ENCODE measurements around the gene TPO.
"Not testable (repeated sequence)": the region's sequence is repeated elsewhere in the genome, so short reads cannot be mapped to it uniquely, and the experiment has no call there.

Gene TPO

DNA sequence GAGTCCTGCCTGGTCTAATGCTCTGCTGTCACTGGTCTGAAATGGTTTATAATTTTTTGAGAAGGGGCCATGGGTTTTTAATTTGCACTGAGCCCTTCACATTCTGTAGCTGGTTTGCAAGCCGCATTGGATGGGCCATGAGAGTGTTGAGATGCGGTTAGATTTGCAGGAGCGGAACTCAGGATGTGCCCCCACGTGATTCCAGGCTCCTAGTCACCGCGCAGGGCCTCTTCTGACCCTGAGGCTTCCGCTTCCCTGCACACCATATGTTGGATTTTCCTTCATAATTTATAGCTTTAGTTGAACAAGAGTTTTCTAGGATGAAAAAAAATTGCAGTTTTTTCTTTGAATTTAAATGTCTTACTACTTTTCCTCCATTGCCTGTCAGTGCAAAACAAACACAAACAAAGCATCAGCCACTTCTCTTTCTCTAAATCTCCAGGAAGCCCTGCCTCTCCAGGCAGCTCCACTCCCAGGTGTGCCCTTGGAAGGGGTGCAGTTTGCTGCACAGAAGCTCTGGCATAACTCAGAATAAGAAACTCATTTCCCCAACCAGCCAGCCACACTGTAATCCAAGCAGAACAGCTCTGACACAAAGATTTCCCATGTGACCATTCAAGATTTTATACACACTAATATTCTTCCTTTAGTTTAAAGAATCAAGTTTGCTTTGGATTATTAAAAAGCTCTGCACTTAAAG, 18.4 kb upstream of the TPO start:
- H3K9me3 Mint-ChIP-seq, result peaks cover 9% of the 10 kb centered on the region
- peaks cover 10% of the 10 kb centered on the region for H3K4me1 Mint-ChIP-seq
- ATAC-seq, result no peak
- no peak overlapping the region for H3K4me3 Mint-ChIP-seq
- H3K27ac Mint-ChIP-seq, result no peak overlapping the region
- peaks cover 16% of the 10 kb centered on the region for H3K27me3 Mint-ChIP-seq
- no peaks in the 10 kb centered on the region for H3K36me3 Mint-ChIP-seq

- Mint-ChIP-seq H3K9me3 (peaks cover 12% of the 10 kb centered on the region), H3K36me3 (no peaks in the 10 kb centered on the region), H3K4me1 (peaks cover 10% of the 10 kb centered on the region), H3K4me3 (no peak overlapping the region), H3K27me3 (peaks cover 11% of the 10 kb centered on the region), H3K27ac (no peak overlapping the region)
- ATAC-seq, result no peak
These were observed 15.9 kb upstream of the TPO start for GRCh38 chr2:1397350-1397749.

DNA sequence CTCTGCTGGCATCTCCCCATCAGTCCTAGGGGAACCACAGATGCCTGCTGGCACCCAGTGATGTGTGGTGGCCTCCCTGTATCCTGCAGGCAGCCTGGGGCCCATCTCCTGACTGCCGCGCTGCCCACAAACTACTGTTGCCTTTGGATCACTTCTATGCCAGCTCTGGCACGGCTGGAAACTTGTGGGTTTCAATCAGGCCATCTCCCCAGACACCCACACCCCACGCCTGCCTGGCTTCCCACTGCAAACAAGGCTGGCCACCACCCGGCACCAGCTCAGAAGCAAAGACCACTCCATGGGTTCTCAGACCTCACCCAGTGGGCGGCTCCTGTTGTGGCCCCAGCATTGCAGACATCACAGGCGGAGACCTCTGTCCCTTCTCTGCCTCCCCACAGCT, 15.1 kb upstream of the TPO start:
- peaks cover 10% of the 10 kb centered on the region for H3K4me1 Mint-ChIP-seq
- H3K36me3 Mint-ChIP-seq, result no peaks in the 10 kb centered on the region
- no peak overlapping the region for H3K27ac Mint-ChIP-seq
- peaks cover 3% of the 10 kb centered on the region for H3K27me3 Mint-ChIP-seq
- ATAC-seq, result no peak
- H3K9me3 Mint-ChIP-seq, result peaks cover 13% of the 10 kb centered on the region
- H3K4me3 Mint-ChIP-seq, result no peak overlapping the region

GRCh38 chr2:1400943-1401735, 12.1 kb upstream of the TPO start:
- Mint-ChIP-seq H3K4me3 (no peak overlapping the region), H3K9me3 (peaks cover 18% of the 10 kb centered on the region), H3K4me1 (peaks cover 10% of the 10 kb centered on the region), H3K36me3 (no peaks in the 10 kb centered on the region), H3K27ac (no peak overlapping the region), H3K27me3 (no peaks in the 10 kb centered on the region)
- peak; percentile 53 for ATAC-seq

- Mint-ChIP-seq H3K36me3 (no peaks in the 10 kb centered on the region), H3K27ac (no peak overlapping the region), H3K9me3 (peaks cover 18% of the 10 kb centered on the region), H3K4me3 (no peak overlapping the region), H3K4me1 (peaks cover 10% of the 10 kb centered on the region), H3K27me3 (no peaks in the 10 kb centered on the region)
- ATAC-seq, result no peak
These were observed 11.2 kb upstream of the TPO start for GRCh38 chr2:1402064-1402463.

DNA sequence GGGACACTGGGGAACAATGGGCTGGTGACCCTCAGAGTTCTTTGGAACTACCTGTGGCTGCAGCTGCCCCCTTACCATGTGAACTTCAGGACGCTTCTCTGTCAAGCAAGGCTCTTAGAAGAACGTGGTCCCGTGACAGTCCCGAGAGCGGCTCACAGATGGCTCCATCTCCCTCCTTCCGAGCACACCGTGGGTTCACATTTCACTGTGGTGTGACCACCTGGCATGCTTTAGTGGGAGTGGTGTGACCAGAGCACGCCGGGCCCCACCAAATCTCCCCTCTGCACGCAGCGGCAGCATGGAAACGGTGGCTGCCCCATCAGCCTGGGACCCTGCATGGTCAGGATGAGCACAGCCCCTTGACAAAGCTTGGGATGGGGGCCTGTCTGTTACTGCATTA, 9.7 kb upstream of the TPO start:
- no peaks in the 10 kb centered on the region for H3K36me3 Mint-ChIP-seq
- peaks cover 18% of the 10 kb centered on the region for H3K9me3 Mint-ChIP-seq
- ATAC-seq, result no peak
- H3K4me1 Mint-ChIP-seq, result peaks cover 10% of the 10 kb centered on the region
- H3K27ac Mint-ChIP-seq, result no peak overlapping the region
- no peak overlapping the region for H3K4me3 Mint-ChIP-seq
- H3K27me3 Mint-ChIP-seq, result no peaks in the 10 kb centered on the region

- Mint-ChIP-seq H3K27me3 (no peaks in the 10 kb centered on the region), H3K9me3 (peaks cover 18% of the 10 kb centered on the region), H3K27ac (no peak overlapping the region), H3K36me3 (no peaks in the 10 kb centered on the region), H3K4me3 (no peak overlapping the region), H3K4me1 (no peaks in the 10 kb centered on the region)
- ATAC-seq, result no peak
These were observed 8.1 kb upstream of the TPO start for GRCh38 chr2:1405124-1405523.

DNA sequence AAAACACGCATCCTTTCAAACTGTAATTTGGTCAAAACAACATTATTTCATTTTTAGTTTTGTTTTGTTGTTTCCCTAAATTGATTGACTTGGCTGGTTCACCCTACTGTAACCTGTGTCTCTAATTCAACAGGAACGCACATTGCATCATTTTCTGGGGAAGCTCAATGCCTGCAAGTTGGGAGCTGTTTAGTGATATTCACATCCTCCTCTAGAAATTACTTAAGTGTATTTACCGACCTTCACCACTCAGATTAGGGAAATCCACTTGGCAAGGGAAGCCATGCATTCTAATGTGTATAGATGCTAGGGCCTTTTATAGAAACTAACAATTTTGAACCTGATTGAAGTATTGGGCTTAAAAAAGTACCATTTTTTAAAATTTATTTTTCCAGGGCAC, 7.3 kb upstream of the TPO start:
- Mint-ChIP-seq H3K27ac (no peak overlapping the region), H3K36me3 (no peaks in the 10 kb centered on the region), H3K27me3 (no peaks in the 10 kb centered on the region), H3K9me3 (peaks cover 17% of the 10 kb centered on the region), H3K4me1 (no peaks in the 10 kb centered on the region), H3K4me3 (no peak overlapping the region)
- no peak for ATAC-seq

DNA sequence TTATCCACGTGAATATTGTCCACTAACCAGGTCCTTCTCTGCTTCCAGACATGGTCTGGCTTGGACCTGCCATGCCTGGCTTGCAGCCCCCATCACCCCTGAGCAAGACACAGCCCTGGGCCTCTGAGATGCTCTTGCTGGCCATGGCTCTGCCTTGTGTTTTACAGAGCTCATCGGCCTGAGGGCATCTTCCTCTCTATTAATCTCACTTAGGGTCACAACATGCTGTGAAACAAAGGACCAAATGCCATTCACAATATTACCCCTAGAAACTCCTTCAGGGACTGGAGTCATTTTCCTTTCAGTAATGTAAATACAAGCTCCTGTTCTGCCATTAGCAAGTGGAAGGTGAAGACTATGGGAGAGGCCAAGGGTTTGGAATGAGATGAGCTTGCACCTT, 6.8 kb upstream of the TPO start:
- no peak overlapping the region for H3K4me3 Mint-ChIP-seq
- H3K4me1 Mint-ChIP-seq, result no peaks in the 10 kb centered on the region
- H3K9me3 Mint-ChIP-seq, result peaks cover 14% of the 10 kb centered on the region
- ATAC-seq, result no peak
- H3K27me3 Mint-ChIP-seq, result no peaks in the 10 kb centered on the region
- H3K36me3 Mint-ChIP-seq, result no peaks in the 10 kb centered on the region
- no peak overlapping the region for H3K27ac Mint-ChIP-seq

GRCh38 chr2:1407950-1408675, 5.2 kb upstream of the TPO start:
- Mint-ChIP-seq H3K9me3 (peaks cover 8% of the 10 kb centered on the region), H3K27ac (no peak overlapping the region), H3K27me3 (no peaks in the 10 kb centered on the region), H3K4me1 (no peaks in the 10 kb centered on the region), H3K4me3 (no peak overlapping the region), H3K36me3 (no peaks in the 10 kb centered on the region)
- ATAC-seq, result no peak

DNA sequence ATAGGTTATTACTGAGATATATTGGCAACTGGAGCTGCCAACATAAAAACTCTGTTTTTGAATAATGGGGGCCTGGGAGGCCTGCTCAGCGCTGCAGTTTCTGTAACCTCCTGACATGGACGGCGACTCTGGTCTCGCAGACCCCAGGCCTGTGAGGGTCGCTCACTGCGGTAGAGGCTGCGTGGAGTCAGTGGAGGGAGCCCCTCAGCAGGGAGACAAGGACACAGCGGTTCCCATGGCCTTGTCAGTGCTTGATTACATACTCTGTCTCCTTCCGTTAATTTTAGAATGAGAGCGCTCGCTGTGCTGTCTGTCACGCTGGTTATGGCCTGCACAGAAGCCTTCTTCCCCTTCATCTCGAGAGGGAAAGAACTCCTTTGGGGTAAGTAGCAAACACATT, 858 bp downstream of the TPO start:
- H3K27ac Mint-ChIP-seq, result no peak overlapping the region
- H3K4me1 Mint-ChIP-seq, result no peaks in the 10 kb centered on the region
- no peaks in the 10 kb centered on the region for H3K9me3 Mint-ChIP-seq
- no peaks in the 10 kb centered on the region for H3K27me3 Mint-ChIP-seq
- no peak for ATAC-seq
- H3K36me3 Mint-ChIP-seq, result no peaks in the 10 kb centered on the region
- H3K4me3 Mint-ChIP-seq, result no peak overlapping the region

DNA sequence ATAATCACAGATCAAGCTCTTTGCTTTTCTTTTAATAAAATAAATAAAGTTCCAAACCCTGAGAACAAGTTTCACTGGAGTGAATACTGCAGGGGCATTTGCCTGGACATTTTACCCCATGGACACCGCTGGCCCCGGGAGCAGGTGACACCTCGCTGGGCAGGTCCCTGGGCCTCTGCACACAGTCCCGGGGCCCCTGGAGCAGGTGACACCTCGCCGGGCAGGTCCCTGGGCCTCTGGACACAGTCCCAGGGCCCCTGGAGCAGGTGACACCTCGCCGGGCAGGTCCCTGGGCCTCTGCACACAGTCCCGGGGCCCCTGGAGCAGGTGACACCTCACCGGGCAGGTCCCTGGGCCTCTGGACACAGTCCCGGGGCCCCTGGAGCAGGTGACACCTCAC, 1.6 kb downstream of the TPO start:
- not testable (repeated sequence) for H3K4me1 Mint-ChIP-seq, H3K9me3 Mint-ChIP-seq, H3K27ac Mint-ChIP-seq, ATAC-seq, H3K4me3 Mint-ChIP-seq, H3K27me3 Mint-ChIP-seq, H3K36me3 Mint-ChIP-seq

- Mint-ChIP-seq H3K36me3 (no peaks in the 10 kb centered on the region), H3K4me1 (no peaks in the 10 kb centered on the region), H3K27me3 (no peaks in the 10 kb centered on the region), H3K9me3 (no peaks in the 10 kb centered on the region), H3K4me3 (no peak overlapping the region), H3K27ac (no peak overlapping the region)
- ATAC-seq, result no peak
These were observed 2.2 kb downstream of the TPO start for GRCh38 chr2:1415501-1415900.

GRCh38 chr2:1418566-1418965, 5.3 kb downstream of the TPO start:
- Mint-ChIP-seq H3K4me1 (no peaks in the 10 kb centered on the region), H3K4me3 (no peak overlapping the region), H3K9me3 (no peaks in the 10 kb centered on the region), H3K27ac (no peak overlapping the region), H3K27me3 (no peaks in the 10 kb centered on the region), H3K36me3 (no peaks in the 10 kb centered on the region)
- no peak for ATAC-seq

- Mint-ChIP-seq H3K27me3 (no peaks in the 10 kb centered on the region), H3K27ac (no peak overlapping the region), H3K9me3 (no peaks in the 10 kb centered on the region), H3K4me3 (no peak overlapping the region), H3K36me3 (no peaks in the 10 kb centered on the region), H3K4me1 (no peaks in the 10 kb centered on the region)
- peak; percentile 31 for ATAC-seq
These were observed 7.7 kb downstream of the TPO start for GRCh38 chr2:1420746-1421480.
